HL-60 (cell line): ENCODE data around the gene CRLF1.

Source experiments
- DNase-seq, 2 experiments: peaks; one replicate each; pipeline ENCODE4 v3.0.0-alpha.2; 2010 to 2020; ENCODE audit warnings: low read depth in 1 of 2, low spot score in 1 of 2
- H3K27ac ChIP-seq: fragments of 250-450 bp; sonication (Bioruptor Pico); replicated peaks from 2 replicates; pipeline ENCODE4 v1.5.1; 2020; ENCODE audit warnings: mild to moderate bottlenecking, moderate library complexity
- H3K27me3 ChIP-seq: fragments of 250-450 bp; sonication (Bioruptor Pico); 2 replicates; pipeline ENCODE4 v1.5.1; 2021; ENCODE audit warnings: mild to moderate bottlenecking, moderate library complexity; ENCODE audit not compliant: insufficient read depth, poor library complexity, severe bottlenecking
- H3K4me3 ChIP-seq: replicated peaks from 2 replicates; pipeline ENCODE4 v1.5.1; 2011; ENCODE audit warnings: mild to moderate bottlenecking, control low read depth, low read length; ENCODE audit not compliant: insufficient read depth
- GABPA ChIP-seq: IDR thresholded peaks from 2 replicates; pipeline ENCODE4 v1.6.1; 2012; ENCODE audit warnings: low read depth
- POLR2AphosphoS5 ChIP-seq: IDR thresholded peaks from 2 replicates; pipeline ENCODE4 v1.6.1; 2012; ENCODE audit warnings: low read depth
- REST ChIP-seq: IDR thresholded peaks from 2 replicates; pipeline ENCODE4 v1.6.1; 2012; ENCODE audit warnings: low read depth; ENCODE audit not compliant: insufficient replicate concordance
- SPI1 ChIP-seq: IDR thresholded peaks from 2 replicates; pipeline ENCODE4 v1.6.1; 2012; ENCODE audit warnings: low read depth, mild to moderate bottlenecking, borderline replicate concordance
- TF ChIP-seq, protein P1 (sequence below): IDR thresholded peaks from one replicate; pipeline ENCODE4 v1.5.1; 2011; ENCODE audit warnings: low read length, control low read depth, inconsistent platforms; ENCODE audit not compliant: insufficient read depth

Gene CRLF1

DNA sequence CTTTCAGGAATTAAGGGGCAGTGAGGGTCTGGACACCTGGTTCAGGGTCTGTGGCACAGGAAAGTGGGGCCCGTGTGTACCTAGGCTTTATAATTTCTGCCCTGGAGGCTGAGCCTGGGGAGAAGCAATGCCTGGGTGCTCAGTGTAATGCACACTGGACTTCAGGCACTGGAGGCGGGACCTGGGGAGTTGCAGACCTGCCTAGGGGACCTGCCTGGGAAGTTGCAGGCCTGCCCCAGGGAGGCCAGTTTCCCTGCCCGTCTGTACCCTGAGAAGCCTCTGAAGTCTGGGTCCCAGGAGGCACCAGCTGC is 3.6 kb upstream of the CRLF1 start:
- DNase-seq: no peak
- Histone ChIP-seq H3K27me3 (peaks cover 80% of the 10 kb centered on the region), H3K27ac (no peak overlapping the region), H3K4me3 (no peak overlapping the region)
- TF ChIP-seq, protein P1, sequence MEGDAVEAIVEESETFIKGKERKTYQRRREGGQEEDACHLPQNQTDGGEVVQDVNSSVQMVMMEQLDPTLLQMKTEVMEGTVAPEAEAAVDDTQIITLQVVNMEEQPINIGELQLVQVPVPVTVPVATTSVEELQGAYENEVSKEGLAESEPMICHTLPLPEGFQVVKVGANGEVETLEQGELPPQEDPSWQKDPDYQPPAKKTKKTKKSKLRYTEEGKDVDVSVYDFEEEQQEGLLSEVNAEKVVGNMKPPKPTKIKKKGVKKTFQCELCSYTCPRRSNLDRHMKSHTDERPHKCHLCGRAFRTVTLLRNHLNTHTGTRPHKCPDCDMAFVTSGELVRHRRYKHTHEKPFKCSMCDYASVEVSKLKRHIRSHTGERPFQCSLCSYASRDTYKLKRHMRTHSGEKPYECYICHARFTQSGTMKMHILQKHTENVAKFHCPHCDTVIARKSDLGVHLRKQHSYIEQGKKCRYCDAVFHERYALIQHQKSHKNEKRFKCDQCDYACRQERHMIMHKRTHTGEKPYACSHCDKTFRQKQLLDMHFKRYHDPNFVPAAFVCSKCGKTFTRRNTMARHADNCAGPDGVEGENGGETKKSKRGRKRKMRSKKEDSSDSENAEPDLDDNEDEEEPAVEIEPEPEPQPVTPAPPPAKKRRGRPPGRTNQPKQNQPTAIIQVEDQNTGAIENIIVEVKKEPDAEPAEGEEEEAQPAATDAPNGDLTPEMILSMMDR: no peak
- no peak for TF ChIP-seq POLR2AphosphoS5
- TF ChIP-seq SPI1: no peak
- no peak for TF ChIP-seq GABPA
- TF ChIP-seq REST: no peak

GRCh38 chr19:18609717-18610051 is 3.1 kb upstream of the CRLF1 start:
- TF ChIP-seq, protein P1: no peak
- no peak for TF ChIP-seq REST
- TF ChIP-seq SPI1: no peak
- TF ChIP-seq POLR2AphosphoS5: no peak
- no peak for TF ChIP-seq GABPA
- Histone ChIP-seq H3K4me3 (no peak overlapping the region), H3K27ac (no peak overlapping the region), H3K27me3 (peaks cover 82% of the 10 kb centered on the region)
- DNase-seq: no peak

DNA sequence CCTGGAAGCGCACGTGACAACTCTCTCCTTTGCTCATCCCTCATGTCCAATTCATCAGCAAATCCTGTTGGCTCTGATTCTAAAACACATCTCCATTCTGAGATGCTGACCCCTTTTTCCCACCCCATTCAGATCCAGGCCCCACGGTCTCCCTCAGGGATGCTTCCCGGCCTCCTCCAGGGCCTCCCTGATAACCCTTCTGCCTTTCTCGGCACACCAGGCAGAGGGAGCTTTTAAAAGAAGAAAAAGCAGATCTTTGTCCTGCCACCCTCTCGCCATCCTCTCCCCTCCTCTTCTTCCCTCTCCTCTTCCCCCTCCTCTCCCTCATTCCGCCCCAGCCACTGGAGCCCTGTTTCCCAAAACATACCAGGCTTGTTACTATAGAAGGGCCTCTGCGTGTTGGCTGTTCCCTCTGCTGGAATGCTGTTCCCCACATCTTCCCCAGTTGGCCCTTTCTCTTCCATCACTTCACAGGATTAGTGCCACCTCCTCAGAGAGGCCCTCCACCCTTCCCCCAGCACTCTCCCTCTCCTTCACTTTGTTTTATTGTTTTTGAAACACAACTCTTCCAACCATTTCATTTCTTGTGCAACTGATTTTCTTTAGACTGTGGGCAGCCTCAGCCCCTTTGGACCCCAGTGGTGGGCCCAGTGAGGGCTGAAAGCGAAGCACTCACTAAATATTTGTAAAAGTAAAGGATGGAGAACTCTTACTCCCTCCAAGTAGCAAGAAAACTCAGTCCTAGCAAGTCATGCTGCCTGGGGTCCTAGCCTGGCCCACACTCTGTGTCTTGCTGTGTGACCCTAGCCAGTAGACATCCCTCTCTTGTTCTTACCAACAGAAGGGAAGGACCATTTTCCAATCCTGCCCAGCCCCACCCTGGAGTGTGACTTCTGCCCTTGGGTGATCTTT is 2.5 kb upstream of the CRLF1 start:
- Histone ChIP-seq H3K27me3 (peaks cover 82% of the 10 kb centered on the region), H3K27ac (no peak overlapping the region), H3K4me3 (no peak overlapping the region)
- no peak for DNase-seq
- TF ChIP-seq, protein P1: no peak
- TF ChIP-seq GABPA (no peak), POLR2AphosphoS5 (no peak), SPI1 (no peak), REST (no peak)
